ENCODE results near the gene VPS35L. TPM values are rescaled to one million over a fixed set of nuclear protein-coding genes. Genes with fewer than 3 reads are reported as not detected.

The VPS35L gene
- total RNA-seq, 1 experiment from 2014 or later = 11.7 TPM

DNA sequence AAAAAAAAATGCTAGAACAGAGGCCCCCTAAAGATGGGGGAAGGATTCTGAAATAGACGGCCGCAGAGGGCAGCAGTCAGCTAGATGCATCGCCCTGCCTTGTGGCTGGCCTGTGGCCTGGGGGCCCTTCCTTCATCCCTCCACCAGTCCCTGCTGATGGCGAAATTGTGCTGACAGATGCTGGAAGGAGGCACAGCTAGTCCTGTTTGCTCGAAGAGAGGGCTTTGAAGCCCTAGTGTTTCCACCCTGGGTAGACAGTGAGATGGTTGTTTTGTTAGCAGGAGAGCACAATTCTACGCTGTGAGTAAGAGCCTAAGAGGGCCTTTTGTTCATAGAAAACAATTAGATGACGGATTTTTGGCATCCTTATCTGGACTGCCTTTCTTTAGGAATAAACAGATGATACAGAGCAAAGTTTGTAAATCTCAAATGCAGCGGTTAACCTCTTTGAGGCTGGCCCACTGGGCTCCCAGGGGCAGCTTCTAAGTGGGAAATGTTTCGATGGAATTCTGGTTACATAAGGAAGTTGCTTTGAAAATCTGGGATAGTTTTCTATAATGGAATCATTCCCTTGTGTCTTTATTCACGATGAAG lies 23.0 kb downstream of the VPS35L start:
- no peak overlapping the region for H3K27ac ChIP-seq
- no peaks in the 10 kb centered on the region for H3K27me3 ChIP-seq (ENCODE audit: insufficient read depth, low read depth)
- H3K9me3 ChIP-seq (ENCODE audit: insufficient read depth, low read depth) = no peaks in the 10 kb centered on the region
- CTCF ChIA-PET = no interaction called here
- H3K36me3 ChIP-seq (ENCODE audit: low read depth) = no peaks in the 10 kb centered on the region
- TF ChIP-seq EZH2 (IDR thresholded peaks at IDR 0.05; ENCODE audit: low read depth) = no peak
- H3K4me3 ChIP-seq = no peak overlapping the region
- intact Hi-C loops (cut with micrococcal nuclease; ENCODE audit: unreplicated experiment) = no loop called here
- no peak for DNase-seq
- no peaks in the 10 kb centered on the region for H3K79me2 ChIP-seq (ENCODE audit: low read depth)
- no peak overlapping the region for H2AFZ ChIP-seq
- no peaks in the 10 kb centered on the region for H3K4me1 ChIP-seq (replicated peaks; ENCODE audit: insufficient read depth)
- H3K4me2 ChIP-seq = no peak overlapping the region
- no peaks in the 10 kb centered on the region for H3F3A ChIP-seq (ENCODE audit: insufficient read depth, low read depth)
- POLR2A ChIA-PET (ENCODE audit: unreplicated experiment) = no interaction called here
- H4K20me1 ChIP-seq (ENCODE audit: insufficient read depth) = no peaks in the 10 kb centered on the region
- BruUV-seq (replicated peaks) = no TSS peak
- no peaks in the 10 kb centered on the region for H3K9me2 ChIP-seq (ENCODE audit: insufficient read depth)

- no TSS peak for BruUV-seq (replicated peaks)
- POLR2A ChIA-PET (ENCODE audit: unreplicated experiment) = no interaction called here
Measured at GRCh38 chr16:19582050-19582831, 26.7 kb downstream of the VPS35L start.

GRCh38 chr16:19583665-19584300 lies 28.3 kb downstream of the VPS35L start:
- CTCF ChIA-PET = interaction anchor here (0.5 to 2.2 kb wide), 30 partner anchors 9 to 799 kb away, joined by 3 to 47 read pairs (median 4); partner anchors contain the start of genes RPS15A and VPS35L
- intact Hi-C loops (cut with micrococcal nuclease; ENCODE audit: unreplicated experiment) = loop anchor here (1.0 kb wide), 1 partner anchor 303 kb away; no protein-coding TSS in a partner anchor
- TF ChIP-seq EZH2 (IDR thresholded peaks at IDR 0.05; ENCODE audit: low read depth) = no peak
- TF ChIP-seq, protein P1, sequence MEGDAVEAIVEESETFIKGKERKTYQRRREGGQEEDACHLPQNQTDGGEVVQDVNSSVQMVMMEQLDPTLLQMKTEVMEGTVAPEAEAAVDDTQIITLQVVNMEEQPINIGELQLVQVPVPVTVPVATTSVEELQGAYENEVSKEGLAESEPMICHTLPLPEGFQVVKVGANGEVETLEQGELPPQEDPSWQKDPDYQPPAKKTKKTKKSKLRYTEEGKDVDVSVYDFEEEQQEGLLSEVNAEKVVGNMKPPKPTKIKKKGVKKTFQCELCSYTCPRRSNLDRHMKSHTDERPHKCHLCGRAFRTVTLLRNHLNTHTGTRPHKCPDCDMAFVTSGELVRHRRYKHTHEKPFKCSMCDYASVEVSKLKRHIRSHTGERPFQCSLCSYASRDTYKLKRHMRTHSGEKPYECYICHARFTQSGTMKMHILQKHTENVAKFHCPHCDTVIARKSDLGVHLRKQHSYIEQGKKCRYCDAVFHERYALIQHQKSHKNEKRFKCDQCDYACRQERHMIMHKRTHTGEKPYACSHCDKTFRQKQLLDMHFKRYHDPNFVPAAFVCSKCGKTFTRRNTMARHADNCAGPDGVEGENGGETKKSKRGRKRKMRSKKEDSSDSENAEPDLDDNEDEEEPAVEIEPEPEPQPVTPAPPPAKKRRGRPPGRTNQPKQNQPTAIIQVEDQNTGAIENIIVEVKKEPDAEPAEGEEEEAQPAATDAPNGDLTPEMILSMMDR (conservative IDR thresholded peaks at IDR 0.05) = peak; percentile 91
- H3F3A ChIP-seq (ENCODE audit: insufficient read depth, low read depth) = peaks cover 3% of the 10 kb centered on the region; the same call in 1 of the 2 replicates
- POLR2A ChIA-PET (ENCODE audit: unreplicated experiment) = interaction anchor here (0.7 to 1.0 kb wide), 5 partner anchors 12 to 304 kb away, joined by 3 to 7 read pairs (median 4); no protein-coding TSS in a partner anchor
- H3K9me2 ChIP-seq (ENCODE audit: insufficient read depth) = no peaks in the 10 kb centered on the region
- H2AFZ ChIP-seq = no peak overlapping the region
- no peaks in the 10 kb centered on the region for H3K36me3 ChIP-seq (ENCODE audit: low read depth)
- no peak overlapping the region for H3K27ac ChIP-seq
- no peaks in the 10 kb centered on the region for H4K20me1 ChIP-seq (ENCODE audit: insufficient read depth)
- no peaks in the 10 kb centered on the region for H3K4me1 ChIP-seq (replicated peaks; ENCODE audit: insufficient read depth)
- H3K4me3 ChIP-seq = no peak overlapping the region
- no peaks in the 10 kb centered on the region for H3K79me2 ChIP-seq (ENCODE audit: low read depth)
- H3K27me3 ChIP-seq (ENCODE audit: insufficient read depth, low read depth) = no peaks in the 10 kb centered on the region
- no peaks in the 10 kb centered on the region for H3K9me3 ChIP-seq (ENCODE audit: insufficient read depth, low read depth)
- BruUV-seq (replicated peaks) = no TSS peak
- DNase-seq = peak in 1 of 2 experiments; percentile 46
- no peak overlapping the region for H3K4me2 ChIP-seq

More at GRCh38 chr16:19582050-19582831, 26.7 kb downstream of the VPS35L start:
- Histone ChIP-seq H3F3A (ENCODE audit: insufficient read depth, low read depth) (no peaks in the 10 kb centered on the region), H3K36me3 (ENCODE audit: low read depth) (no peaks in the 10 kb centered on the region), H2AFZ (no peak overlapping the region), H3K4me2 (no peak overlapping the region), H3K79me2 (ENCODE audit: low read depth) (no peaks in the 10 kb centered on the region), H3K27me3 (ENCODE audit: insufficient read depth, low read depth) (no peaks in the 10 kb centered on the region), H3K9me3 (ENCODE audit: insufficient read depth, low read depth) (no peaks in the 10 kb centered on the region), H3K4me1 (replicated peaks; ENCODE audit: insufficient read depth) (no peaks in the 10 kb centered on the region), H4K20me1 (ENCODE audit: insufficient read depth) (no peaks in the 10 kb centered on the region), H3K9me2 (ENCODE audit: insufficient read depth) (no peaks in the 10 kb centered on the region), H3K4me3 (no peak overlapping the region), H3K27ac (no peak overlapping the region)
- DNase-seq = no peak
- intact Hi-C loops (cut with micrococcal nuclease; ENCODE audit: unreplicated experiment) = no loop called here
- CTCF ChIA-PET = no interaction called here
- TF ChIP-seq, protein P1 (conservative IDR thresholded peaks at IDR 0.05) = no peak
- no peak for TF ChIP-seq EZH2 (IDR thresholded peaks at IDR 0.05; ENCODE audit: low read depth)
